Fibroblast of skin of left quadriceps (primary cell): ENCODE measurements around the gene PRDM5.

ENCODE experiments used
- DNase-seq, 2 experiments: peaks; one replicate each; pipeline ENCODE4 v3.0.0-alpha.2; 2013; ENCODE audit warnings: low read depth in 2 of 2

Gene PRDM5

GRCh38 chr4:120821029-120821428 is 101.5 kb downstream of the PRDM5 start:
- no peak for DNase-seq

- no peak for DNase-seq
These were observed 102.6 kb downstream of the PRDM5 start for GRCh38 chr4:120819805-120820437.

GRCh38 chr4:120816296-120816965 is 106.1 kb downstream of the PRDM5 start:
- DNase-seq, result no peak

- no peak for DNase-seq
These were observed 107.2 kb downstream of the PRDM5 start for GRCh38 chr4:120815361-120815760.

GRCh38 chr4:120814886-120815285 is 107.6 kb downstream of the PRDM5 start:
- DNase-seq, result no peak

GRCh38 chr4:120812216-120812615 is 110.3 kb downstream of the PRDM5 start:
- DNase-seq, result no peak

GRCh38 chr4:120809518-120809917 is 113.0 kb downstream of the PRDM5 start:
- DNase-seq, result no peak

GRCh38 chr4:120808475-120809141 is 113.9 kb downstream of the PRDM5 start:
- no peak for DNase-seq

GRCh38 chr4:120801137-120801758 is 121.3 kb downstream of the PRDM5 start:
- DNase-seq, result peak in 1 of 2 experiments; percentile 18

GRCh38 chr4:120798570-120798969 is 124.0 kb downstream of the PRDM5 start:
- no peak for DNase-seq

GRCh38 chr4:120796271-120796670 is 126.3 kb downstream of the PRDM5 start:
- DNase-seq, result no peak

- no peak for DNase-seq
These were observed 137.3 kb downstream of the PRDM5 start for GRCh38 chr4:120785202-120785601.

- DNase-seq, result no peak
These were observed 145.1 kb downstream of the PRDM5 start for GRCh38 chr4:120777459-120777858.

- DNase-seq, result no peak
These were observed 147.1 kb downstream of the PRDM5 start for GRCh38 chr4:120775431-120775830.

- DNase-seq, result no peak
These were observed 148.9 kb downstream of the PRDM5 start for GRCh38 chr4:120773641-120774040.

- no peak for DNase-seq
These were observed 150.6 kb downstream of the PRDM5 start for GRCh38 chr4:120771907-120772306.

- DNase-seq, result no peak
These were observed 151.6 kb downstream of the PRDM5 start for GRCh38 chr4:120770897-120771296.

GRCh38 chr4:120769227-120769626 is 153.3 kb downstream of the PRDM5 start:
- peak; percentile 56 to 66 for DNase-seq

- DNase-seq, result no peak
These were observed 157.3 kb downstream of the PRDM5 start for GRCh38 chr4:120765260-120765680.

- no peak for DNase-seq
These were observed 158.9 kb downstream of the PRDM5 start for GRCh38 chr4:120763650-120764049.

GRCh38 chr4:120761070-120761469 is 161.5 kb downstream of the PRDM5 start:
- DNase-seq, result no peak

GRCh38 chr4:120760047-120760446 is 162.5 kb downstream of the PRDM5 start:
- no peak for DNase-seq

- no peak for DNase-seq
These were observed 166.7 kb downstream of the PRDM5 start for GRCh38 chr4:120755864-120756263.
